GM12874 (cell line): ENCODE data around the gene SYN1.

Experiments used
- CTCF ChIP-seq: IDR thresholded peaks from 2 replicates; pipeline ENCODE4 v1.5.1; 2011; ENCODE audit warnings: low read depth, mild to moderate bottlenecking, control low read depth, low read length, moderate library complexity; ENCODE audit not compliant: insufficient read depth

Gene SYN1

GRCh38 chrX:47644557-47645091 lies 25.0 kb upstream of the SYN1 start:
- TF ChIP-seq CTCF = peak; percentile 63

- TF ChIP-seq CTCF = peak; percentile 12; the same call in 1 of the 2 replicates
Measured at GRCh38 chrX:47643926-47644325, 24.3 kb upstream of the SYN1 start.

GRCh38 chrX:47638816-47639215 lies 19.2 kb upstream of the SYN1 start:
- no peak for TF ChIP-seq CTCF

GRCh38 chrX:47637546-47638195 lies 18.0 kb upstream of the SYN1 start:
- peak; percentile 42 for TF ChIP-seq CTCF

GRCh38 chrX:47634871-47635575 lies 15.4 kb upstream of the SYN1 start:
- no peak for TF ChIP-seq CTCF

- TF ChIP-seq CTCF = no peak
Measured at GRCh38 chrX:47633689-47634590, 14.3 kb upstream of the SYN1 start.

- TF ChIP-seq CTCF = no peak
Measured at GRCh38 chrX:47632666-47633065, 13.0 kb upstream of the SYN1 start.
